ENCODE data around the gene LUC7L.
"Not testable (repeated sequence)": the region's sequence is repeated elsewhere in the genome, so short reads cannot be mapped to it uniquely, and the experiment has no call there.

The LUC7L gene

DNA sequence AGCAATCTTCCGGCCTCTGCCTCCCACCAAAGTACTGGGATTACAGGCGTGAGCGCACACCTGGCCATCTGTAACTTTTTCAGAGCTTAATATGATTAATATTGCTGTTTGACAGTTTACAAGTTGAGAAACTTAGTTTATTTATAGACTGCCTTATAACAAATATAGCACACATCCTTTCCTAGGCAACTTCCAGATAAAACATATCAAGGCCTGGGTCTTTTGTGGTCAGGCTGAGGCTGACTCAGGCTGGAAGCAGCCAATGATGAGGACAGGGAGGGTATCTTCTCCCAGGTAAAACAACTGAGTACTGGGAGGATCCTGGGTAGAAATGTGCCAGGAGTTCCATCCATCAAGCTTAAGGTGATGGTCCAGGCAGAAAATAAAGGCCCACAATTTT lies 16.2 kb downstream of the LUC7L start:
- Histone ChIP-seq H3K36me3 (ENCODE audit: control insufficient read depth, insufficient read depth, low read length, severe bottlenecking) (peaks cover 74% of the 10 kb centered on the region), H3K4me1 (ENCODE audit: control insufficient read depth, insufficient read depth, low read length) (peaks cover 3% of the 10 kb centered on the region), H3K27me3 (replicated peaks; ENCODE audit: control insufficient read depth, insufficient read depth, low read length) (no peaks in the 10 kb centered on the region), H3K4me3 (ENCODE audit: low read length) (no peak overlapping the region), H3K9me3 (ENCODE audit: control insufficient read depth, low read length) (no peaks in the 10 kb centered on the region), H3K9ac (ENCODE audit: low read length) (no peak overlapping the region)
- DNase-seq (ENCODE audit: low read depth), result no peak

GRCh38 chr16:211631-212180 lies 17.5 kb downstream of the LUC7L start:
- not testable (repeated sequence) for H3K27me3 ChIP-seq (replicated peaks; ENCODE audit: control insufficient read depth, insufficient read depth, low read length); H3K4me1 ChIP-seq (ENCODE audit: control insufficient read depth, insufficient read depth, low read length); H3K9ac ChIP-seq (ENCODE audit: low read length); H3K4me3 ChIP-seq (ENCODE audit: low read length); DNase-seq (ENCODE audit: low read depth); H3K9me3 ChIP-seq (ENCODE audit: control insufficient read depth, low read length)
- H3K36me3 ChIP-seq (ENCODE audit: control insufficient read depth, insufficient read depth, low read length, severe bottlenecking), result peaks cover 74% of the 10 kb centered on the region

- H3K9ac ChIP-seq (ENCODE audit: low read length); DNase-seq (ENCODE audit: low read depth); H3K4me3 ChIP-seq (ENCODE audit: low read length); H3K4me1 ChIP-seq (ENCODE audit: control insufficient read depth, insufficient read depth, low read length); H3K27me3 ChIP-seq (replicated peaks; ENCODE audit: control insufficient read depth, insufficient read depth, low read length); H3K9me3 ChIP-seq (ENCODE audit: control insufficient read depth, low read length): not testable (repeated sequence)
- H3K36me3 ChIP-seq (ENCODE audit: control insufficient read depth, insufficient read depth, low read length, severe bottlenecking), result peaks cover 76% of the 10 kb centered on the region
These were observed 19.9 kb downstream of the LUC7L start for GRCh38 chr16:209359-209758.

DNA sequence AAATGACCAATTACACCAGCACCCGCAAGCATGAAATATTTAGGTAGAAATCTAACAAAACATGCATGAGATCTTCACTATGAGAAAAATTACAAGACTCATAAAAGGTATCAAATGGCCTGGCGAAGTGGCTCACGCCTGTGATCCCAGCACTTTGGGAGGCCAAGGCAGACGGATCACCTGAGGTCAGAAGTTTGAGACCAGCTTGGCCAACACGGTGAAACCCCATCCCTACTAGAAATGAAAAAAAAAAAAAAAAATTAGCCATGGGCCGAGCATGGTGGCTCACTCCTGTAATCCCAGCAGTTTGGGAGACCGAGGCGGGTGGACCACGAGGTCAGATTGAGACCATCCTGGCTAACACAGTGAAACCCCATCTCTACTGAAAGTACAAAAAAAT lies 25.2 kb downstream of the LUC7L start:
- H3K4me3 ChIP-seq (ENCODE audit: low read length); H3K9ac ChIP-seq (ENCODE audit: low read length); H3K27me3 ChIP-seq (replicated peaks; ENCODE audit: control insufficient read depth, insufficient read depth, low read length); H3K4me1 ChIP-seq (ENCODE audit: control insufficient read depth, insufficient read depth, low read length); H3K9me3 ChIP-seq (ENCODE audit: control insufficient read depth, low read length); DNase-seq (ENCODE audit: low read depth): not testable (repeated sequence)
- peaks cover 74% of the 10 kb centered on the region for H3K36me3 ChIP-seq (ENCODE audit: control insufficient read depth, insufficient read depth, low read length, severe bottlenecking)

DNA sequence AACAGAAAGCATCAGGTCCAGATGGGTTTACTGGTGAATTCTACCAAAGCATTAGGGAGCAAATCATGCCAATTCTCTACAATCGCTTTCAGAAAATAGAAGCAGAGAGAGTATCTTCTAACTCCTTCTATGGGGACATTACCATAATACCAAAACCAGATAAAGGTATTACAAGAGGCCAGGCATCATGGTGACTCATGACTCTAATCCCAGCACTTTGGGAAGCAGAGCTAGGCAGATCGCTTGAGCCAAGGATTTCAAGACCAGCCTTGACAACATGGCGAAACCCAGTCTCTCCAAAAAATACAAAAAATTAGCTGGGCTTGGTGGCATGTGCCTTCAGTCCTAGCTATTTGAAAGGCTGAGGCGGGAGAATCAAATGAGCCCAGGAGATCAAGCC lies 26.0 kb downstream of the LUC7L start:
- no peaks in the 10 kb centered on the region for H3K27me3 ChIP-seq (replicated peaks; ENCODE audit: control insufficient read depth, insufficient read depth, low read length)

DNA sequence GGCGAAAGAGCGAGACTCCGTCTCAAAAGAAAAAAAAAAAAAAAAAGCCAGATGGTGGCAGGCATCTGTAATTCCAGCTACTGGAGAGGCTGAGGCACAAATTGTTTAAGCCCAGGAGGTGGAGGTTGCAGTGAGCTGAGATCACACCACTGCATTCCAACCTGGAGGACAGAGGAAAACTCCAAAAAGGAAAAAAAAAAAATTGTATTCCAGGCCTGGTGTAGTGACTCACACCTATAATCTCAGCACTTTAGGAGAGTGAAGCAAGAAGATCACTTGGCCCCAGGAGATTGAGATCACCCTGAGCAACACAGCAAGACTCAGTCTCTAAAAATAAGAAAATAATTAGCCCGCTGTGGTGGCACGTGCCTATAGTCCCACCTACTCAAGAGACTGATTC lies 28.9 kb downstream of the LUC7L start:
- H3K9me3 ChIP-seq (ENCODE audit: control insufficient read depth, low read length), result no peaks in the 10 kb centered on the region
- peaks cover 5% of the 10 kb centered on the region for H3K4me1 ChIP-seq (ENCODE audit: control insufficient read depth, insufficient read depth, low read length)
- peak; percentile 43 for DNase-seq (ENCODE audit: low read depth)
- no peak overlapping the region for H3K4me3 ChIP-seq (ENCODE audit: low read length)
- H3K36me3 ChIP-seq (ENCODE audit: control insufficient read depth, insufficient read depth, low read length, severe bottlenecking), result peaks cover 74% of the 10 kb centered on the region
- H3K27me3 ChIP-seq (replicated peaks; ENCODE audit: control insufficient read depth, insufficient read depth, low read length), result no peaks in the 10 kb centered on the region
- H3K9ac ChIP-seq (ENCODE audit: low read length), result no peak overlapping the region

More for the DNA sequence above, 26.0 kb downstream of the LUC7L start:
- Histone ChIP-seq H3K9ac (ENCODE audit: low read length) (no peak overlapping the region), H3K9me3 (ENCODE audit: control insufficient read depth, low read length) (no peaks in the 10 kb centered on the region), H3K36me3 (ENCODE audit: control insufficient read depth, insufficient read depth, low read length, severe bottlenecking) (peaks cover 74% of the 10 kb centered on the region), H3K4me1 (ENCODE audit: control insufficient read depth, insufficient read depth, low read length) (peaks cover 5% of the 10 kb centered on the region), H3K4me3 (ENCODE audit: low read length) (no peak overlapping the region)
- no peak for DNase-seq (ENCODE audit: low read depth)

DNA sequence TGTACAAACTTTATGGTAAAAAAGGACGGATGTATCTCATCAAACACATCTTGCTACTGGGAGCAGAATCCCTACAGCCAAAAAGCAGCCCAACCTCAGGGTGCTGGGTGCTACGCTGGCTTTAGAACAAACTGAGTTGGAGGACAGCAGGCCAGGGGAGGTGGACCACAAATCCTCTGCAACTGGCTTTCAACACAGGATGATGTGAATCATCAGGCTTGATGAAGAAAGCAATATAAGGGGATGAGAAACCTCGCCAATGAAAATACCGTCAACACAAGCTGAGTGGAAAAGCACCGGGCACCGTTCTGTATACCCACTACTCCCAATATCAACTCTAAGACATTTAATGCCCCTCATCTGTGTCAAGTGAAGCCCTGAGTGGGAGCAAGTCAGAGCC lies 34.7 kb downstream of the LUC7L start:
- H3K27me3 ChIP-seq (replicated peaks; ENCODE audit: control insufficient read depth, insufficient read depth, low read length), result no peaks in the 10 kb centered on the region
- H3K9ac ChIP-seq (ENCODE audit: low read length), result no peak overlapping the region
- peak; percentile 9 for DNase-seq (ENCODE audit: low read depth)
- H3K9me3 ChIP-seq (ENCODE audit: control insufficient read depth, low read length), result no peaks in the 10 kb centered on the region
- H3K36me3 ChIP-seq (ENCODE audit: control insufficient read depth, insufficient read depth, low read length, severe bottlenecking), result peaks cover 96% of the 10 kb centered on the region
- no peaks in the 10 kb centered on the region for H3K4me1 ChIP-seq (ENCODE audit: control insufficient read depth, insufficient read depth, low read length)
- no peak overlapping the region for H3K4me3 ChIP-seq (ENCODE audit: low read length)

GRCh38 chr16:193441-193840 lies 35.8 kb downstream of the LUC7L start:
- Histone ChIP-seq H3K4me1 (ENCODE audit: control insufficient read depth, insufficient read depth, low read length) (no peaks in the 10 kb centered on the region), H3K36me3 (ENCODE audit: control insufficient read depth, insufficient read depth, low read length, severe bottlenecking) (peaks cover 98% of the 10 kb centered on the region), H3K4me3 (ENCODE audit: low read length) (no peak overlapping the region), H3K27me3 (replicated peaks; ENCODE audit: control insufficient read depth, insufficient read depth, low read length) (no peaks in the 10 kb centered on the region), H3K9ac (ENCODE audit: low read length) (no peak overlapping the region), H3K9me3 (ENCODE audit: control insufficient read depth, low read length) (no peaks in the 10 kb centered on the region)
- DNase-seq (ENCODE audit: low read depth), result no peak

DNA sequence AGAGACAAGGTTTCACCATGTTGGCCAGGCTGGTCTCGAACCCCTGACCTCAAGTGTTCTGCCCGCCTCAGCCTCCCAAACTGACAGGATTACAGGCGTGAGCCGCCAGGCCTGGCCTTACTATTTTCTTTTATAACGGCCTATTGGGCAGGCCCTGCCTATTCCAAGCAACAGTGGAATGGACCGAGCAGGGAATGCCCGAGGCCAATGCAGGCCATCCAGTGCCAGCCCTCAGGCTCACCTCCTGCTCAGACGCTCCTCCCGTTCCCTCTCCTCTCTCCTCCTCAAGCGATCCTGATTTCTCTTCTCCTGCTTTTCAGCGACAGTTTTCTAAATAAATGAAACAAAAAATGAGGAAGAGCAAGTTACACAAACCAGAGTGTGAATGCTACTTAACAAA lies 36.6 kb downstream of the LUC7L start:
- H3K27me3 ChIP-seq (replicated peaks; ENCODE audit: control insufficient read depth, insufficient read depth, low read length), result no peaks in the 10 kb centered on the region
- H3K36me3 ChIP-seq (ENCODE audit: control insufficient read depth, insufficient read depth, low read length, severe bottlenecking), result peaks cover 97% of the 10 kb centered on the region
- H3K4me1 ChIP-seq (ENCODE audit: control insufficient read depth, insufficient read depth, low read length), result no peaks in the 10 kb centered on the region
- no peak overlapping the region for H3K9ac ChIP-seq (ENCODE audit: low read length)
- no peak for DNase-seq (ENCODE audit: low read depth)
- no peaks in the 10 kb centered on the region for H3K9me3 ChIP-seq (ENCODE audit: control insufficient read depth, low read length)
- no peak overlapping the region for H3K4me3 ChIP-seq (ENCODE audit: low read length)

GRCh38 chr16:191831-192230 lies 37.4 kb downstream of the LUC7L start:
- Histone ChIP-seq H3K4me1 (ENCODE audit: control insufficient read depth, insufficient read depth, low read length) (no peaks in the 10 kb centered on the region), H3K9me3 (ENCODE audit: control insufficient read depth, low read length) (no peaks in the 10 kb centered on the region), H3K9ac (ENCODE audit: low read length) (no peak overlapping the region), H3K27me3 (replicated peaks; ENCODE audit: control insufficient read depth, insufficient read depth, low read length) (no peaks in the 10 kb centered on the region), H3K36me3 (ENCODE audit: control insufficient read depth, insufficient read depth, low read length, severe bottlenecking) (peaks cover 96% of the 10 kb centered on the region), H3K4me3 (ENCODE audit: low read length) (no peak overlapping the region)
- no peak for DNase-seq (ENCODE audit: low read depth)

GRCh38 chr16:189604-190186 lies 39.6 kb downstream of the LUC7L start:
- Histone ChIP-seq H3K4me1 (ENCODE audit: control insufficient read depth, insufficient read depth, low read length) (no peaks in the 10 kb centered on the region), H3K9me3 (ENCODE audit: control insufficient read depth, low read length) (no peaks in the 10 kb centered on the region), H3K36me3 (ENCODE audit: control insufficient read depth, insufficient read depth, low read length, severe bottlenecking) (peaks cover 74% of the 10 kb centered on the region), H3K4me3 (ENCODE audit: low read length) (no peak overlapping the region), H3K27me3 (replicated peaks; ENCODE audit: control insufficient read depth, insufficient read depth, low read length) (no peaks in the 10 kb centered on the region), H3K9ac (ENCODE audit: low read length) (no peak overlapping the region)
- DNase-seq (ENCODE audit: low read depth), result no peak

DNA sequence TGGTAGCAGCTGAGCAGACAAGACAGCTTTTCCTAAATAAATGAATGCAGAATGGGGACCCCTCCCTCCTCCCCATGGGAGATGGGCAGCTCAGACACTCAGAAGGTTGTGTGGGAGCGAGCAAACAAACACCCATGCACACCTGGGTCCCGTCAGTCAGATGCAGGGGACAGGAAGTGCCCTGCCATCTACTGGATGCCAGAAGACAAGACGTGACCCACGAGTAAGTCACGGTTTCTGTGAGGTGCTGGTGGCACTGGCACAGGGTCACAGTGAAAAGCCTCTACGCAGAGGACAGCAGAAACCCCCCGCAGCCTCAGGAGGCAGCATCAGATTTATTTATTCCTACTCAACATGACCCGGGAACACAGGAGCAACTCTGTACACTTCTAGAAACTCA lies 40.6 kb downstream of the LUC7L start:
- Histone ChIP-seq H3K4me1 (ENCODE audit: control insufficient read depth, insufficient read depth, low read length) (no peaks in the 10 kb centered on the region), H3K9me3 (ENCODE audit: control insufficient read depth, low read length) (no peaks in the 10 kb centered on the region), H3K36me3 (ENCODE audit: control insufficient read depth, insufficient read depth, low read length, severe bottlenecking) (peaks cover 65% of the 10 kb centered on the region), H3K4me3 (ENCODE audit: low read length) (no peak overlapping the region), H3K9ac (ENCODE audit: low read length) (no peak overlapping the region), H3K27me3 (replicated peaks; ENCODE audit: control insufficient read depth, insufficient read depth, low read length) (no peaks in the 10 kb centered on the region)
- no peak for DNase-seq (ENCODE audit: low read depth)
